ENCODE results near the gene ARID1A.

The ARID1A gene

GRCh38 chr1:26829184-26829911 is 133.5 kb downstream of the ARID1A start:
- no peak for DNase-seq

DNA sequence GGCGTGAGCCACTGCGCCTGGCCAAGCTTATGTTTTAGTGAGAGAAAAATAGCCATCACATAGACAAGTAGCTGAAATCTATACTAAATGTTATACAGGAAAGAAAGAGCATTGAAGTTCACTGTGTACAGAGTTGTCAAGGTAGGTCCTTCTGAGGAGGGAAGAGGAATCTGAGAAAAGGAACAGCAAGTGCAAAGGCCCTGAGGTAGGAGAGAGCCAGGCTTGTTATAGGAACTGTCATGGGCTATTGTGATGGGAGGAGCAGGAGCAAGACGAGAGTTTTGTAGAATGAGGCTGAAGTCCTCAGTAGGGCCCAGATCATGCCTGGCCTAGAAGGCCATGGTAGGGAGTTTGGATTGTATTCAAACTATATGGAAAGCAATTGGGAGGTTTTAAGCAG is 135.2 kb downstream of the ARID1A start:
- no peak for DNase-seq

Data from hematopoietic multipotent progenitor cell treated with erythropoietin and hydrocortisone succinate and interleukin-3 and kit ligand, for 4 days (in vitro differentiated cells).